Lower lobe of right lung (tissue), 2 donors: ENCODE results near the gene DHODH. TPM values are rescaled to one million over a fixed set of nuclear protein-coding genes. Genes with fewer than 3 reads are reported as not detected.
"Not testable (repeated sequence)": the region's sequence is repeated elsewhere in the genome, so short reads cannot be mapped to it uniquely, and the experiment has no call there.

Experiments used
- ATAC-seq, 2 donors: fragments of 200-7000 bp; cut with Tn5 transposase; one replicate each; pipeline ENCODE4 v1.9.1; 2020 to 2022; ENCODE audit warnings: mild to moderate bottlenecking in 2 of 2, moderate library complexity in 2 of 2
- DNase-seq: peaks from one replicate; pipeline ENCODE4 v3.0.0-alpha.2; 2020
- H3K27ac ChIP-seq: fragments of 200-600 bp; one replicate; pipeline ENCODE4 v1.8.0; 2022
- H3K27me3 ChIP-seq: fragments of 200-600 bp; one replicate; pipeline ENCODE4 v1.8.0; 2022; ENCODE audit warnings: low read depth
- H3K36me3 ChIP-seq: fragments of 200-600 bp; one replicate; pipeline ENCODE4 v1.8.0; 2022; ENCODE audit warnings: mild to moderate bottlenecking
- H3K4me1 ChIP-seq: fragments of 200-600 bp; one replicate; pipeline ENCODE4 v1.8.0; 2022
- H3K4me3 ChIP-seq: fragments of 200-600 bp; one replicate; pipeline ENCODE4 v1.8.0; 2022; ENCODE audit warnings: mild to moderate bottlenecking
- H3K9me3 ChIP-seq: fragments of 200-600 bp; one replicate; pipeline ENCODE4 v1.8.0; 2022
- intact Hi-C: fragments of 100-400 bp; cut with DNase I; formaldehyde crosslinking; loops from one replicate; pipeline ENCODE4 v1.11.0; 2022
- total RNA-seq: library from RNA; stranded (reverse); fragmentation: NEBNext Ultra II Directional; extraction: Animal tissue kit (Norgen Biotek cat#: 25700); gene quantifications from one replicate; pipeline ENCODE4 v1.2.1, GENCODE V29; 2021
- TF ChIP-seq, protein P1 (sequence below): fragments of 200-600 bp; IDR thresholded peaks from one replicate; pipeline ENCODE4 v1.8.0; 2022; ENCODE audit warnings: antibody characterized with exemption, mild to moderate bottlenecking
- donor health status: DM: no; HTN: yes; CAD: no; lungs with severe emphysema.

Gene DHODH
- total RNA-seq, 1 donor from 2014 or later: 8.2 TPM

DNA sequence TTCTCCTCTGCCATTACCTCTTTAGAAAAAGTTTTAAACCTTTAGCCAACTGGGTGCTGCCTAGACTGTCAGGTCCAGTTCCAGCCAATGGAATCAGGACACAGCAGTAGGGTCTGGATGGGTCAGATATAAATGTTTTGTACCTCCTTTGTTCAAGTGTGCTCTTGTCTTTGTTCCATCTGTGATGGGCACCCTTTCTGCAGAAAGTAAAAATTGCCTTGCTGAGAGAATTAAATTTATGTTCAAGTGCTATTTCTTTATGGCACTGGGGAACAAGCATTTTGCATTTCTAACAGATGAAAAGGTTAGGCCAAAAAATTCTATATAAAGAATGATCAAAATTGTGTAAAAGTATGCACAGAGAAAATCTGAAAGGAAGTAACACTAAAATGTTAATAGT is 40.6 kb downstream of the DHODH start:
- Histone ChIP-seq H3K9me3 (peaks cover 12% of the 10 kb centered on the region), H3K4me1 (peaks cover 17% of the 10 kb centered on the region), H3K27ac (no peak overlapping the region), H3K4me3 (no peak overlapping the region), H3K27me3 (no peaks in the 10 kb centered on the region), H3K36me3 (no peaks in the 10 kb centered on the region)
- TF ChIP-seq, protein P1, sequence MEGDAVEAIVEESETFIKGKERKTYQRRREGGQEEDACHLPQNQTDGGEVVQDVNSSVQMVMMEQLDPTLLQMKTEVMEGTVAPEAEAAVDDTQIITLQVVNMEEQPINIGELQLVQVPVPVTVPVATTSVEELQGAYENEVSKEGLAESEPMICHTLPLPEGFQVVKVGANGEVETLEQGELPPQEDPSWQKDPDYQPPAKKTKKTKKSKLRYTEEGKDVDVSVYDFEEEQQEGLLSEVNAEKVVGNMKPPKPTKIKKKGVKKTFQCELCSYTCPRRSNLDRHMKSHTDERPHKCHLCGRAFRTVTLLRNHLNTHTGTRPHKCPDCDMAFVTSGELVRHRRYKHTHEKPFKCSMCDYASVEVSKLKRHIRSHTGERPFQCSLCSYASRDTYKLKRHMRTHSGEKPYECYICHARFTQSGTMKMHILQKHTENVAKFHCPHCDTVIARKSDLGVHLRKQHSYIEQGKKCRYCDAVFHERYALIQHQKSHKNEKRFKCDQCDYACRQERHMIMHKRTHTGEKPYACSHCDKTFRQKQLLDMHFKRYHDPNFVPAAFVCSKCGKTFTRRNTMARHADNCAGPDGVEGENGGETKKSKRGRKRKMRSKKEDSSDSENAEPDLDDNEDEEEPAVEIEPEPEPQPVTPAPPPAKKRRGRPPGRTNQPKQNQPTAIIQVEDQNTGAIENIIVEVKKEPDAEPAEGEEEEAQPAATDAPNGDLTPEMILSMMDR: no peak
- DNase-seq (no peak), ATAC-seq (no peak)
- intact Hi-C loops: no loop called here

DNA sequence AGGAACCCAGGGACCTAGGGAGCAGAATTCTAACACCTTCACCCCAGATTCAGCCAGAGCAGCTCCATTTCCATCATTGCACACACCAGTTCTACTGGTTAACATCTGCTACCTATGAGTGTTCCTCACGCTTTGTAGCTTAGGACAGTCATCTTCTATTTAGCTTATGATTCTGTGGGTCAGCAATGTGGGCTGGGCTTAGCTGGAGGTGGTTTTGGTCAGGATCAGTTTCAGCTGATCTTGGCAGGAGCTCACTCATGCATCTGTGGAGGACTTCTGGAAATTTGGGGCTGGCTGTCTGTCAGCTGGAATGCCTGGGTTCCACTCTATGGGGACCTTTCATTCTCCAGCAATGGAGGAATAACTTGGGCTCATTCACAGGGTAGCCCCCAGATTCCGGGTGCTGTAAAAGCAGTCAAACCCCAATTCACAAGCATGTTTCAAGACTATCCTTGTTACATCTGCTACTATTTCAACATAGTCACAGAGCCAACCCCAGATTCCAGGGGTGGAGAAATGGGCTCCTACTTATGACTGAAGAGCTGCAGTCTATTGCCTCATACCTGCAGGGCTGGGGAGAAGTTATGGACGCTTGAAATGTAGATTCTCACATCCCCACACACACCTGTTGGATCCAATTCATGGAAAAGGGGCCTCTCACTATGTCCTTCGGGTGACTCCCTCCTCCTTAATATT is 42.4 kb downstream of the DHODH start:
- intact Hi-C loops: no loop called here
- no peaks in the 10 kb centered on the region for H3K36me3 ChIP-seq
- peaks cover 17% of the 10 kb centered on the region for H3K4me1 ChIP-seq
- H3K27ac ChIP-seq: no peak overlapping the region
- no peaks in the 10 kb centered on the region for H3K27me3 ChIP-seq
- peaks cover 12% of the 10 kb centered on the region for H3K9me3 ChIP-seq
- peak; percentile 74 to 80 for ATAC-seq
- no peak overlapping the region for H3K4me3 ChIP-seq
- TF ChIP-seq, protein P1: no peak
- no peak for DNase-seq

DNA sequence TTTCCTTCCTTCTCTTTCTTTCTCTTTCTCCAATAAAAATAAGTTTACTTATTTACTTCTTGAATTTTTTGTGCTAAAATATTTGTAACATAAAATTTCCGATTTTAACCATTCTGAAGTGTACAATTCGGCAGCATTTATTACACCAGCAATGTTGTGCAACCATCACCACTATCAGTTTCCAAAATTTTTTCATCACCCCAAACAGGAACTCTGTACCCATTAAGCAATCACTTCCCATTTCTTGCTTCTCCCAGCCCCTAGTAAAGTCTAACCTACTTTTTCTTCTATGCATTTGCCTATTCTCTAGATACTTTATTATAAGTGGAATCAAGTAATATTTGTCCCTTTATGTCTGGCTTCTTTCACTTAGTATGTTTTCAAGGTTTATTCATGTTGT is 43.3 kb downstream of the DHODH start:
- Histone ChIP-seq H3K27me3 (no peaks in the 10 kb centered on the region), H3K27ac (no peak overlapping the region), H3K4me3 (no peak overlapping the region), H3K4me1 (peaks cover 17% of the 10 kb centered on the region), H3K36me3 (no peaks in the 10 kb centered on the region), H3K9me3 (peaks cover 12% of the 10 kb centered on the region)
- ATAC-seq: peak in 1 of 2 donors; percentile 59
- TF ChIP-seq, protein P1: no peak
- no peak for DNase-seq
- intact Hi-C loops: no loop called here

DNA sequence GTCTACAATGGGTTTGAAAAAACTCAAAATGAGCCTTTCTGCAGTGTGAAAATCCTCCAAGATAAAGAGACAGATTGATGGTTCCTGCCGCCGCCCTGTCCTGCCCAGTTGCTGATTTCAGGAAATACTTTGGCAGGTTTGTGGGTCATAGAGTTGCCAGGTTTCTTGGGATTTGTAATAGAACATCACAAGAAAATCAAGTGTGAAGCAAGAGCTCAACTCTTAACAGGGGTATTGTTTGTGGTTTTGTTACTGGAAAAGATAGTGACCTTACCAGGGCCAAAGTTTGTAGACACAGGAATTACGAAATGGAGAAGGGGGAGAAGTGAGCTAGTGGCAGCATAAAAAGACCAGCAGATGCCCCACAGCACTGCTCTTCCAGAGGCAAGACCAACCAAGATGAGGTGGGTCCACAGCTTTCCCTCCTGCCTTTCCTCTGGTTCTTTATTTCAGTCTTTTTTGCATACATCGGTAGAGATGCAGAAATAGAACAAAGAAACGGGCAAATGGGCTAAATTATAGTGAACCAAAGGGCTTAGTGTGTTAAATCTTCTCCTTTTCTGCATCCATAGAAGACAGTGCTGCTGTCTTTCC is 45.8 kb downstream of the DHODH start, which contains the start of gene HP:
Gene HP (plus strand): TSS at position 252 of the 594 bp plus-strand sequence. CDS start 148 bp downstream, at position 400.
- H3K4me1 ChIP-seq: peaks cover 17% of the 10 kb centered on the region
- H3K27me3 ChIP-seq, H3K36me3 ChIP-seq, DNase-seq, intact Hi-C loops, H3K27ac ChIP-seq, H3K4me3 ChIP-seq, H3K9me3 ChIP-seq: not testable (repeated sequence)
- peak in 1 of 2 donors; percentile 15 for ATAC-seq

DNA sequence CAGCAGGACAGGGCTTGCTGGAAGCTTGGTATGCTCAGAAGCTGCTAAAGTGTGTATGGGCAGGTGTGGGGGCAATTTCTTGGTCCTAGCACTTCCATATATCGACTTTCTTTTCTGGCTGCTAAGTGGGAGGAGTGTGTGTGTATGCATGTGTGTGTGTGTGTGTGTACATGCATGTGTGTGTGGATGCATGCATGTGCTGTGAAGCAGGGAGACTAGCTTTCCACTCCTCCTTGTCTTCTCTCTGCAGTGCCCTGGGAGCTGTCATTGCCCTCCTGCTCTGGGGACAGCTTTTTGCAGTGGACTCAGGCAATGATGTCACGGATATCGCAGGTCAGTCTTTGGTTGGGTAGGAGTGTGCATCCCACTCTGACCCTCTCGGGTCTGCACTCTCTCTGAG is 47.4 kb downstream of the DHODH start:
- Histone ChIP-seq H3K4me3 (no peak overlapping the region), H3K36me3 (no peaks in the 10 kb centered on the region), H3K4me1 (peaks cover 11% of the 10 kb centered on the region), H3K27ac (no peak overlapping the region), H3K9me3 (no peaks in the 10 kb centered on the region), H3K27me3 (no peaks in the 10 kb centered on the region)
- TF ChIP-seq, protein P1: no peak
- DNase-seq: no peak
- intact Hi-C loops: no loop called here
- ATAC-seq: no peak

DNA sequence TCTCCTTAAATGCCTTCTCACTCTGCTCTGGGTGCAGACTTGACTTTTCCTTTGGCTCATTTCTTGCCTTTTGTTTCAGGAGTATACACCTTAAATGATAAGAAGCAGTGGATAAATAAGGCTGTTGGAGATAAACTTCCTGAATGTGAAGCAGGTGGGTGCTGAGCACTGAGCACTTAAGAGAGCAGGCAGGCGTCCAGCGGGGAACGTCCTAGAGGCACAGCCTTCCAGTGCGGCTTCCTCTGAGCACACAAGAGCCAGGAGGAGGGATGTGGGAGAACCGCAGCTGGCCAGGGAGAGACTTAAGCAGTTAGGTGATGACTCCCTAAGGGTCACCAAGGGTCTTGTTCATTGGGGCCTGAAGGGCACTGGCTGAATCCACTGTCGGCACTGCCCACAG is 48.8 kb downstream of the DHODH start:
- ATAC-seq: peak; percentile 43 to 72
- intact Hi-C loops, H3K9me3 ChIP-seq, H3K4me3 ChIP-seq, H3K36me3 ChIP-seq, H3K4me1 ChIP-seq, H3K27me3 ChIP-seq, DNase-seq, H3K27ac ChIP-seq: not testable (repeated sequence)

DNA sequence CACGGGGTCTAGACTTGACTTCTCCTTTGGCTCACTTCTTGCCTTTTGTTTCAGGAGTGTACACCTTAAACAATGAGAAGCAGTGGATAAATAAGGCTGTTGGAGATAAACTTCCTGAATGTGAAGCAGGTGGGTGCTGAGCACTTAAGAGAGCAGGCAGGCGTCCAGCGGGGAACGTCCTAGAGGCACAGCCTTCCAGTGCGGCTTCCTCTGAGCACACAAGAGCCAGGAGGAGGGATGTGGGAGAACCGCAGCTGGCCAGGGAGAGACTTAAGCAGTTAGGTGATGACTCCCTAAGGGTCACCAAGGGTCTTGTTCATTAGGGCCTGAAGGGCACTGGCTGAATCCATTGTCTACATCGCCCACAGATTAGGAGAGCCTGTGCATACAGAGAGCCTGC is 50.5 kb downstream of the DHODH start:
- H3K4me1 ChIP-seq, intact Hi-C loops, H3K36me3 ChIP-seq, H3K4me3 ChIP-seq, H3K27ac ChIP-seq, H3K27me3 ChIP-seq, H3K9me3 ChIP-seq, DNase-seq: not testable (repeated sequence)
- ATAC-seq: peak; percentile 60 to 73
